Adipocyte (in vitro differentiated cells): ENCODE data around the gene BCAR1.
A peak's percentile ranks its signal among the peaks of the same experiment; 100 is the strongest.
"Not testable (repeated sequence)": the region's sequence is repeated elsewhere in the genome, so short reads cannot be mapped to it uniquely, and the experiment has no call there.

Experiments used
- DNase-seq: peaks from one replicate; pipeline ENCODE4 v3.0.0-alpha.2; 2015; ENCODE audit warnings: low read depth
- H3K27me3 ChIP-seq: replicated peaks from 2 replicates; pipeline ENCODE4 v1.7.0; 2013; ENCODE audit warnings: mild to moderate bottlenecking, low read length, moderate library complexity; ENCODE audit not compliant: control insufficient read depth, insufficient read depth
- H3K36me3 ChIP-seq: 2 replicates; pipeline ENCODE4 v1.7.0; 2013; ENCODE audit warnings: low read length, mild to moderate bottlenecking, moderate library complexity; ENCODE audit not compliant: control insufficient read depth, insufficient read depth, severe bottlenecking
- H3K4me1 ChIP-seq: 2 replicates; pipeline ENCODE4 v1.7.0; 2013; ENCODE audit warnings: mild to moderate bottlenecking, low read length, moderate library complexity; ENCODE audit not compliant: control insufficient read depth, insufficient read depth
- H3K4me3 ChIP-seq: 2 replicates; pipeline ENCODE4 v1.7.0; 2013; ENCODE audit warnings: mild to moderate bottlenecking, low read length, moderate library complexity
- H3K9ac ChIP-seq: 2 replicates; pipeline ENCODE4 v1.7.0; 2013; ENCODE audit warnings: mild to moderate bottlenecking, low read length, moderate library complexity
- H3K9me3 ChIP-seq: 2 replicates; pipeline ENCODE4 v1.7.0; 2013; ENCODE audit warnings: mild to moderate bottlenecking, low read length, moderate library complexity; ENCODE audit not compliant: control insufficient read depth

Gene BCAR1

GRCh38 chr16:75225678-75226515 is 25.5 kb downstream of the BCAR1 start:
- H3K4me1 ChIP-seq = no peaks in the 10 kb centered on the region
- no peak overlapping the region for H3K9ac ChIP-seq
- peaks cover 31% of the 10 kb centered on the region for H3K36me3 ChIP-seq
- no peak overlapping the region for H3K4me3 ChIP-seq
- no peaks in the 10 kb centered on the region for H3K9me3 ChIP-seq
- no peaks in the 10 kb centered on the region for H3K27me3 ChIP-seq
- DNase-seq = no peak

GRCh38 chr16:75225092-75225491 is 26.3 kb downstream of the BCAR1 start:
- Histone ChIP-seq H3K27me3 (no peaks in the 10 kb centered on the region), H3K4me3 (no peak overlapping the region)
- DNase-seq = no peak

GRCh38 chr16:75224306-75225082 is 26.9 kb downstream of the BCAR1 start:
- Histone ChIP-seq H3K27me3 (no peaks in the 10 kb centered on the region), H3K36me3 (peaks cover 20% of the 10 kb centered on the region), H3K9me3 (no peaks in the 10 kb centered on the region), H3K4me1 (no peaks in the 10 kb centered on the region), H3K4me3 (no peak overlapping the region), H3K9ac (no peak overlapping the region)
- DNase-seq = no peak

More at GRCh38 chr16:75225092-75225491, 26.3 kb downstream of the BCAR1 start:
- Histone ChIP-seq H3K4me1 (no peaks in the 10 kb centered on the region), H3K9ac (no peak overlapping the region), H3K9me3 (no peaks in the 10 kb centered on the region), H3K36me3 (peaks cover 26% of the 10 kb centered on the region)

GRCh38 chr16:75223129-75223528 is 28.3 kb downstream of the BCAR1 start:
- H3K9me3 ChIP-seq, H3K27me3 ChIP-seq, H3K36me3 ChIP-seq, H3K4me1 ChIP-seq, H3K4me3 ChIP-seq, DNase-seq, H3K9ac ChIP-seq: not testable (repeated sequence)

GRCh38 chr16:75222271-75222783 is 29.1 kb downstream of the BCAR1 start:
- Histone ChIP-seq H3K4me3 (no peak overlapping the region), H3K27me3 (no peaks in the 10 kb centered on the region), H3K9me3 (no peaks in the 10 kb centered on the region), H3K4me1 (no peaks in the 10 kb centered on the region), H3K36me3 (no peaks in the 10 kb centered on the region), H3K9ac (no peak overlapping the region)
- DNase-seq = no peak

GRCh38 chr16:75219838-75220237 is 31.6 kb downstream of the BCAR1 start:
- Histone ChIP-seq H3K9ac (no peak overlapping the region), H3K27me3 (no peaks in the 10 kb centered on the region), H3K9me3 (no peaks in the 10 kb centered on the region), H3K4me3 (peak overlapping the region; percentile 4), H3K36me3 (no peaks in the 10 kb centered on the region), H3K4me1 (no peaks in the 10 kb centered on the region)
- DNase-seq = no peak

GRCh38 chr16:75219088-75219487 is 32.3 kb downstream of the BCAR1 start:
- Histone ChIP-seq H3K27me3 (no peaks in the 10 kb centered on the region), H3K36me3 (no peaks in the 10 kb centered on the region), H3K4me1 (no peaks in the 10 kb centered on the region), H3K4me3 (no peak overlapping the region), H3K9ac (no peak overlapping the region), H3K9me3 (no peaks in the 10 kb centered on the region)
- no peak for DNase-seq

GRCh38 chr16:75218256-75219076 is 33.0 kb downstream of the BCAR1 start, which contains the start of gene CTRB1:
Gene CTRB1, plus strand, starts transcription at chr16:75218988. Its CDS starts 20 bp downstream, at chr16:75219008.
- Histone ChIP-seq H3K9me3 (no peaks in the 10 kb centered on the region), H3K36me3 (no peaks in the 10 kb centered on the region), H3K4me3 (peak within 1 kb of the TSS; percentile 4), H3K4me1 (no peaks in the 10 kb centered on the region), H3K27me3 (no peaks in the 10 kb centered on the region), H3K9ac (no peak within 1 kb of the TSS)
- no peak for DNase-seq

- H3K9me3 ChIP-seq = no peaks in the 10 kb centered on the region
- H3K36me3 ChIP-seq = no peaks in the 10 kb centered on the region
- peaks cover under 1% of the 10 kb centered on the region for H3K27me3 ChIP-seq
- no peak overlapping the region for H3K4me3 ChIP-seq
- H3K9ac ChIP-seq = no peak overlapping the region
- H3K4me1 ChIP-seq = no peaks in the 10 kb centered on the region
- DNase-seq = no peak
Observed at GRCh38 chr16:75217389-75217851, 34.0 kb downstream of the BCAR1 start.

GRCh38 chr16:75216576-75216975 is 34.8 kb downstream of the BCAR1 start:
- H3K36me3 ChIP-seq = no peaks in the 10 kb centered on the region
- H3K27me3 ChIP-seq = peaks cover 6% of the 10 kb centered on the region
- no peak for DNase-seq
- H3K4me1 ChIP-seq = no peaks in the 10 kb centered on the region
- no peak overlapping the region for H3K4me3 ChIP-seq
- H3K9ac ChIP-seq = no peak overlapping the region
- no peaks in the 10 kb centered on the region for H3K9me3 ChIP-seq
